ENCODE results near the gene PAF1.

DNA sequence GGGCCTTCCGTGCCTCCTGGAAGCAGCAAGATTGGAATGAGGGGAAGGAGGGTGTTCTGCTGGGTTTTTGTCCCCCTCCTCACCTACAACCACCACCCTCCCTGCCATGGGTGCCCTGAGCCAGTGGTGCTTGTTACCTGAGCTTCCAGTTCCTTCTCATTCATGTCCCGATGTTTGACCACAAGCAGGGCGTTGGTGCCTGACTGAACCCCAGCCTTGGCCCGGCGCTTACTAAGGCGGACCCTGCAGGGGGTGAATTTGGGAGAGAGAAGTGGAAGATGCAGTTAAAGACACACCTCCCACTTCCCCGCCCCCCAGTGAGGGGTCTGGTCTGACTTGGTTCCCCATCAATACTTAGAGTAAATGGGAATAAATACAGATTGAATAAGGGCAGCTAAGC, 4.3 kb downstream of the PAF1 start:
- TF ChIP-seq HDAC6 (IDR thresholded peaks at IDR 0.05; ENCODE audit: low read depth, low read length) = no peak
- TF ChIP-seq, protein P1, sequence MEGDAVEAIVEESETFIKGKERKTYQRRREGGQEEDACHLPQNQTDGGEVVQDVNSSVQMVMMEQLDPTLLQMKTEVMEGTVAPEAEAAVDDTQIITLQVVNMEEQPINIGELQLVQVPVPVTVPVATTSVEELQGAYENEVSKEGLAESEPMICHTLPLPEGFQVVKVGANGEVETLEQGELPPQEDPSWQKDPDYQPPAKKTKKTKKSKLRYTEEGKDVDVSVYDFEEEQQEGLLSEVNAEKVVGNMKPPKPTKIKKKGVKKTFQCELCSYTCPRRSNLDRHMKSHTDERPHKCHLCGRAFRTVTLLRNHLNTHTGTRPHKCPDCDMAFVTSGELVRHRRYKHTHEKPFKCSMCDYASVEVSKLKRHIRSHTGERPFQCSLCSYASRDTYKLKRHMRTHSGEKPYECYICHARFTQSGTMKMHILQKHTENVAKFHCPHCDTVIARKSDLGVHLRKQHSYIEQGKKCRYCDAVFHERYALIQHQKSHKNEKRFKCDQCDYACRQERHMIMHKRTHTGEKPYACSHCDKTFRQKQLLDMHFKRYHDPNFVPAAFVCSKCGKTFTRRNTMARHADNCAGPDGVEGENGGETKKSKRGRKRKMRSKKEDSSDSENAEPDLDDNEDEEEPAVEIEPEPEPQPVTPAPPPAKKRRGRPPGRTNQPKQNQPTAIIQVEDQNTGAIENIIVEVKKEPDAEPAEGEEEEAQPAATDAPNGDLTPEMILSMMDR (CRISPR knock-in tag; IDR thresholded peaks at IDR 0.05) = no peak

All from HepG2 (cell line).